ENCODE data around the gene WDR33. TPM values are rescaled to one million over a fixed set of nuclear protein-coding genes. Genes with fewer than 3 reads are reported as not detected.

Gene WDR33
- total and polyA plus RNA-seq, 2 donors (not counting 3 experiments of a cell fraction or from before 2014, with no cell fraction given) = 16.4 to 52.5 TPM

DNA sequence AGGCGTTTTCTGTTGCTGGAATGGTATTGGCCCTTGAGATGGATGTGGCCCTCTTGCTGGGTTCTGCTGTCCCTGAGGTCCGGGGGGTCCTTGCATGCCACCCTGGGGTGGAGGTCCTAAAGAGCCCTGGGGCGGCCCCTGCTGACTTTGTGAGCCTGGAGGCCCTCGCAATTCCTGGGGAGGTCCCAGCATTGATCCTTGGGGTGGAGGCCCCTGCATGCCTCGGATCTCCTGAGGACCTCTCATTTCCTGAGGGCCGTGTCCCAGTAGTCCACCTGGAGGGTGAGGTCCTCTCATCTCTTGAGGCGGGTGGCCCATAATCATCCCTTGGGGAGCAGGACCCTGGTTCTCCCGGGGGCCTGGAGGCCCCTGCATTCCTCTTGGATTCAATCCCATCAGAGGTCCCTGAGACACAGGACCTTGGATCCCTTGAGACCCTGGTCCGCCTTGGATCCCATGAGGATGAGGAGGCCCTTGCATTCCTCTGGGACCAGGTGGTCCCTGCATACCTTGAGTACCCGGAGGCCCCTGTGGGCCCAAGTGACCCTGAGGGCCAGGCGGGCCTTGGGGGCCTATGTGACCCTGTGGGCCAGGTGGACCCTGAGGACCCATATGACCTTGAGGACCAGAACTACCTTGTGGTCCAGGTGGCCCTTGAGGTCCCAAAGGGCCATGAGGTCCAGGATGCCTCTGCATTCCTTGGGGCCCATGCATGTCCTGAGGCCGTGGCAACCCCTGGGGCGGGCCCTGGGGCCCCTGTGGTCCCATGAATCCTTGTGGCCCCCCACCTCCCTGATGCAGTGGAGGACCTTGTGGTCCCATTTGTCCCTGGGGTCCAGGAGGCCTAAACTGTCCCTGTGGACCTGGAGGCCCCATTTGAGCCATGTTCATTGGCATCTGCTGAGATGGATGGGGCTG is 91.4 kb downstream of the WDR33 start:
- Histone ChIP-seq H3K36me3 (ENCODE audit: control insufficient read depth in 2 of 2, extremely low read depth in 1 of 2, insufficient read depth in 2 of 2, low read length in 2 of 2) (peaks cover 16 to 25% of the 10 kb centered on the region in 2 experiments), H3K9me1 (replicated peaks; ENCODE audit: control insufficient read depth, extremely low read depth, insufficient read depth, low read length) (no peaks in the 10 kb centered on the region), H3K4me2 (ENCODE audit: insufficient read depth, low read length) (no peak overlapping the region), H3K4me3 (replicated peaks in 1 of 3; ENCODE audit: insufficient read depth in 1 of 3, low read depth in 1 of 3, low read length in 3 of 3) (no peak overlapping the region), H3K79me2 (ENCODE audit: control insufficient read depth, insufficient read depth, low read length) (no peaks in the 10 kb centered on the region), H3K27me3 (ENCODE audit: control insufficient read depth in 2 of 2, insufficient read depth in 2 of 2, low read length in 2 of 2) (no peaks in the 10 kb centered on the region), H3K9me3 (replicated peaks; ENCODE audit: control insufficient read depth, insufficient read depth, low read length) (no peaks in the 10 kb centered on the region), H3K4me1 (ENCODE audit: control insufficient read depth, extremely low read depth, insufficient read depth, low read length) (no peaks in the 10 kb centered on the region), H4K20me1 (replicated peaks; ENCODE audit: control insufficient read depth, extremely low read depth, insufficient read depth, low read length) (no peaks in the 10 kb centered on the region), H2AFZ (ENCODE audit: low read depth, low read length) (no peak overlapping the region), H3K27ac (ENCODE audit: insufficient read depth, low read depth, low read length) (no peak overlapping the region), H3K9ac (replicated peaks; ENCODE audit: extremely low read depth, insufficient read depth, low read length) (no peak overlapping the region)
- TSS peak; percentile 46 for BruUV-seq (replicated peaks)
- POLR2A ChIA-PET = no interaction called here
- CTCF ChIA-PET = interaction anchor here (2.7 kb wide), 1 partner anchor 128 kb away, joined by 9 read pairs; no protein-coding TSS in a partner anchor
- dilution Hi-C loops (cut with MboI; ENCODE audit: extremely low pct_ligation_motif_present, low sequenced_read_pairs) (no loop called here), intact Hi-C loops (cut with micrococcal nuclease) (no loop called here)
- no peak for TF ChIP-seq POLR2A (IDR thresholded peaks at IDR 0.05; ENCODE audit: low read depth, low read length)
- TF ChIP-seq FOS (IDR thresholded peaks at IDR 0.05; ENCODE audit: borderline replicate concordance, insufficient read depth, low read length) = no peak
- TF ChIP-seq EZH2 (IDR thresholded peaks at IDR 0.05; ENCODE audit: borderline replicate concordance, low read depth, low read length, severe bottlenecking) = no peak
- TF ChIP-seq MYC (IDR thresholded peaks at IDR 0.05; ENCODE audit: low read depth, low read length) = no peak
- no peak for TF ChIP-seq CTCF (IDR thresholded peaks at IDR 0.05; ENCODE audit: extremely low read depth in 1 of 2, insufficient read depth in 1 of 2, low read depth in 1 of 2, low read length in 2 of 2)
- no peak for TF ChIP-seq GATA2 (IDR thresholded peaks at IDR 0.05; ENCODE audit: insufficient read depth, insufficient read length, low read depth, low read length)
- no peak for TF ChIP-seq JUN (IDR thresholded peaks at IDR 0.05; ENCODE audit: borderline replicate concordance, insufficient read depth, insufficient read length, low read depth)
- TF ChIP-seq POLR2AphosphoS5 (IDR thresholded peaks at IDR 0.05; ENCODE audit: insufficient read depth, low read depth, low read length) = no peak
- TF ChIP-seq, protein P1, sequence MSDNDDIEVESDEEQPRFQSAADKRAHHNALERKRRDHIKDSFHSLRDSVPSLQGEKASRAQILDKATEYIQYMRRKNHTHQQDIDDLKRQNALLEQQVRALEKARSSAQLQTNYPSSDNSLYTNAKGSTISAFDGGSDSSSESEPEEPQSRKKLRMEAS (IDR thresholded peaks at IDR 0.05; ENCODE audit: insufficient read depth, insufficient read length) = no peak
- FAIRE-seq = no peak
- no peak for DNase-seq (ENCODE audit: low read depth, low spot score)

Measured in endothelial cell of umbilical vein (primary cell).